ENCODE data around the gene RNASEH2B.

- TF ChIP-seq, protein P1, sequence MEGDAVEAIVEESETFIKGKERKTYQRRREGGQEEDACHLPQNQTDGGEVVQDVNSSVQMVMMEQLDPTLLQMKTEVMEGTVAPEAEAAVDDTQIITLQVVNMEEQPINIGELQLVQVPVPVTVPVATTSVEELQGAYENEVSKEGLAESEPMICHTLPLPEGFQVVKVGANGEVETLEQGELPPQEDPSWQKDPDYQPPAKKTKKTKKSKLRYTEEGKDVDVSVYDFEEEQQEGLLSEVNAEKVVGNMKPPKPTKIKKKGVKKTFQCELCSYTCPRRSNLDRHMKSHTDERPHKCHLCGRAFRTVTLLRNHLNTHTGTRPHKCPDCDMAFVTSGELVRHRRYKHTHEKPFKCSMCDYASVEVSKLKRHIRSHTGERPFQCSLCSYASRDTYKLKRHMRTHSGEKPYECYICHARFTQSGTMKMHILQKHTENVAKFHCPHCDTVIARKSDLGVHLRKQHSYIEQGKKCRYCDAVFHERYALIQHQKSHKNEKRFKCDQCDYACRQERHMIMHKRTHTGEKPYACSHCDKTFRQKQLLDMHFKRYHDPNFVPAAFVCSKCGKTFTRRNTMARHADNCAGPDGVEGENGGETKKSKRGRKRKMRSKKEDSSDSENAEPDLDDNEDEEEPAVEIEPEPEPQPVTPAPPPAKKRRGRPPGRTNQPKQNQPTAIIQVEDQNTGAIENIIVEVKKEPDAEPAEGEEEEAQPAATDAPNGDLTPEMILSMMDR (IDR thresholded peaks at IDR 0.05), result no peak
- no peak for TF ChIP-seq POLR2A (IDR thresholded peaks at IDR 0.05)
Observed at GRCh38 chr13:50898338-50898737, 11.3 kb upstream of the RNASEH2B start.

All from breast epithelium (tissue), 3 donors.